GM12878 (cell line): ENCODE measurements around the gene ETV6. TPM values are rescaled to one million over a fixed set of nuclear protein-coding genes. Genes with fewer than 3 reads are reported as not detected.

Experiments used
- ATAC-seq: fragments of 200-7000 bp; cut with Tn5 transposase; 3 replicates; pipeline ENCODE4 v1.9.1; 2020; ENCODE audit warnings: mild to moderate bottlenecking, moderate library complexity
- BruUV-seq: library from RNA; stranded (reverse); fragments of 400-500 nt; replicated peaks from 2 replicates; lab custom pipeline; 2021; lab: Mats Ljungman, UMichigan
- CTCF ChIA-PET: fragments of 300-600 bp; sonication (Branson Sonifier 250); formaldehyde crosslinking; extraction: SDS; loops from one replicate; lab custom pipeline; 2021; ENCODE audit warnings: inconsistent platforms; lab: Yijun Ruan, JAX
- POLR2A ChIA-PET: fragments of 350-600 bp; formaldehyde crosslinking; extraction: SDS; loops from one replicate; lab custom pipeline; 2021; ENCODE audit warnings: inconsistent platforms; lab: Charles Lee
- RAD21 ChIA-PET: fragments of 300-600 bp; sonication (Branson Sonifier 250); formaldehyde crosslinking; loops from one replicate; lab custom pipeline; 2023; ENCODE audit warnings: antibody characterized with exemption; ENCODE audit not compliant: unreplicated experiment; lab: Charles Lee
- SMC1A ChIA-PET: fragments of 300-600 bp; sonication (Branson Sonifier 250); formaldehyde crosslinking; loops from one replicate; lab custom pipeline; 2023; ENCODE audit not compliant: unreplicated experiment, uncharacterized antibody; lab: Charles Lee
- DNase-seq: peaks from one replicate; pipeline ENCODE4 v3.0.0-alpha.2; 2011; ENCODE audit warnings: low read depth, low spot score
- FAIRE-seq: peaks from 3 replicates; lab custom pipeline; 2011; peaks lifted over from hg19 to GRCh38; lab: Jason Lieb, UNC
- H2AFZ ChIP-seq: 2 replicates; pipeline ENCODE4 v1.6.0; 2011; ENCODE audit warnings: low read depth, low read length, control low read depth; ENCODE audit not compliant: control insufficient read depth
- H3K27ac ChIP-seq: 2 replicates; pipeline ENCODE4 v1.5.1; 2011; ENCODE audit warnings: control low read depth; ENCODE audit not compliant: control insufficient read depth, insufficient read depth
- H3K27me3 ChIP-seq, 2 experiments: replicated peaks in 1 of 2; 2 replicates each; pipeline versions ENCODE4 v1.6.0 to v1.6.1; 2011; ENCODE audit warnings: low read length in 1 of 2; ENCODE audit not compliant: control insufficient read depth in 2 of 2, insufficient read depth in 2 of 2
- H3K36me3 ChIP-seq, 2 experiments: 2 replicates each; pipeline ENCODE4 v1.5.1; 2011; ENCODE audit warnings: low read length in 1 of 2; ENCODE audit not compliant: control insufficient read depth in 2 of 2, insufficient read depth in 2 of 2
- H3K4me1 ChIP-seq: 2 replicates; pipeline ENCODE4 v1.6.1; 2011; ENCODE audit warnings: mild to moderate bottlenecking, low read length, moderate library complexity, mixed read lengths; ENCODE audit not compliant: control insufficient read depth, insufficient read depth
- H3K4me2 ChIP-seq: 2 replicates; pipeline ENCODE4 v1.6.0; 2011; ENCODE audit warnings: control low read depth; ENCODE audit not compliant: control insufficient read depth, insufficient read depth
- H3K4me3 ChIP-seq: fragments of 200-600 bp; sonication (generic); 2 replicates; pipeline ENCODE4 v1.5.1; 2016
- H3K79me2 ChIP-seq: 2 replicates; pipeline ENCODE4 v1.6.0; 2011; ENCODE audit warnings: low read length; ENCODE audit not compliant: control insufficient read depth, insufficient read depth
- H3K9ac ChIP-seq: 2 replicates; pipeline ENCODE4 v1.8.0; 2011; ENCODE audit warnings: low read length, control low read depth, mixed read lengths; ENCODE audit not compliant: control insufficient read depth, insufficient read depth
- H3K9me3 ChIP-seq: replicated peaks from 3 replicates; pipeline ENCODE4 v1.5.1; 2011; ENCODE audit warnings: mild to moderate bottlenecking, low read length; ENCODE audit not compliant: control insufficient read depth, insufficient read depth
- H4K20me1 ChIP-seq: 2 replicates; pipeline ENCODE4 v1.6.0; 2011; ENCODE audit not compliant: control insufficient read depth, insufficient read depth
- ATF7 ChIP-seq: fragments of 450-650 bp; IDR thresholded peaks from 2 replicates; pipeline ENCODE4 v1.6.1; 2016; ENCODE audit warnings: low read depth, mild to moderate bottlenecking
- CREB1 ChIP-seq: IDR thresholded peaks from 2 replicates; pipeline ENCODE4 v1.6.1; 2012; ENCODE audit warnings: low read depth, mild to moderate bottlenecking, inconsistent platforms
- CREM ChIP-seq: IDR thresholded peaks from 2 replicates; pipeline ENCODE4 v1.6.1; 2014; ENCODE audit warnings: antibody characterized with exemption, low read depth
- DPF2 ChIP-seq: fragments of 450-650 bp; IDR thresholded peaks from 2 replicates; pipeline ENCODE4 v1.6.1; 2017; ENCODE audit warnings: mild to moderate bottlenecking
- E2F8 ChIP-seq: fragments of 450-650 bp; IDR thresholded peaks from 2 replicates; pipeline ENCODE4 v1.6.1; 2018; ENCODE audit warnings: mild to moderate bottlenecking, low read depth, moderate library complexity; ENCODE audit not compliant: partially characterized antibody
- ETV6 ChIP-seq, 2 experiments: fragments of 450-650 bp in 1 of 2; IDR thresholded peaks in 1 of 2; conservative IDR thresholded peaks in 1 of 2; 2 replicates each; pipeline ENCODE4 v1.6.1; 2014; ENCODE audit warnings: antibody characterized with exemption in 1 of 2, borderline replicate concordance in 1 of 2, low read depth in 1 of 2, mild to moderate bottlenecking in 1 of 2, moderate library complexity in 1 of 2
- HDGF ChIP-seq: fragments of 450-650 bp; IDR thresholded peaks from 2 replicates; pipeline ENCODE4 v1.6.1; 2016; ENCODE audit warnings: antibody characterized with exemption
- MAX ChIP-seq: IDR thresholded peaks from 2 replicates; pipeline ENCODE4 v1.6.1; 2012; ENCODE audit warnings: low read depth, low read length, improper control_type of control experiment
- MEF2A ChIP-seq: IDR thresholded peaks from 2 replicates; pipeline ENCODE4 v1.6.1; 2011; ENCODE audit warnings: low read depth, mild to moderate bottlenecking, low read length, moderate library complexity; ENCODE audit not compliant: insufficient read depth
- MTA2 ChIP-seq: fragments of 450-650 bp; IDR thresholded peaks from 2 replicates; pipeline ENCODE4 v1.6.1; 2016; ENCODE audit warnings: low read depth, mild to moderate bottlenecking, moderate library complexity
- MXI1 ChIP-seq: fragments of 150-350 bp; IDR thresholded peaks from 2 replicates; pipeline ENCODE4 v1.6.1; 2011; ENCODE audit warnings: low read depth, mild to moderate bottlenecking, inconsistent platforms, low read length, improper control_type of control experiment
- PML ChIP-seq: IDR thresholded peaks from 2 replicates; pipeline ENCODE4 v1.6.1; 2012; ENCODE audit warnings: low read length, inconsistent platforms
- POLR2AphosphoS5 ChIP-seq: IDR thresholded peaks from 2 replicates; pipeline ENCODE4 v1.6.1; 2011; ENCODE audit warnings: mild to moderate bottlenecking, low read length, inconsistent platforms
- RAD51 ChIP-seq: fragments of 450-650 bp; IDR thresholded peaks from 2 replicates; pipeline ENCODE4 v1.6.1; 2016; ENCODE audit warnings: moderate library complexity, mild to moderate bottlenecking, inconsistent platforms
- SIN3A ChIP-seq: IDR thresholded peaks from 2 replicates; pipeline ENCODE4 v1.6.1; 2012; ENCODE audit warnings: low read depth, low read length, improper control_type of control experiment
- SP1 ChIP-seq: IDR thresholded peaks from one replicate; pipeline ENCODE4 v1.6.1; 2011; ENCODE audit warnings: low read depth, low read length
- TBL1XR1 ChIP-seq: IDR thresholded peaks from 2 replicates; pipeline ENCODE4 v1.6.1; 2012; ENCODE audit warnings: low read depth, low read length, improper control_type of control experiment
- ZBED1 ChIP-seq: IDR thresholded peaks from 2 replicates; pipeline ENCODE4 v1.6.1; 2016; ENCODE audit warnings: borderline replicate concordance
- ZBTB33 ChIP-seq: fragments of 450-650 bp; IDR thresholded peaks from 2 replicates; pipeline ENCODE4 v1.6.1; 2017; ENCODE audit warnings: mild to moderate bottlenecking
- ZNF217 ChIP-seq: fragments of 450-650 bp; IDR thresholded peaks from 2 replicates; pipeline ENCODE4 v1.6.1; 2017; ENCODE audit warnings: antibody characterized with exemption, mild to moderate bottlenecking
- ZNF622 ChIP-seq: fragments of 450-650 bp; IDR thresholded peaks from 2 replicates; pipeline ENCODE4 v1.6.1; 2017; ENCODE audit warnings: mild to moderate bottlenecking, inconsistent platforms
- WGBS: methylation state at CpG from one replicate; pipeline ENCODE4 v1.1.6; 2016; ENCODE audit warnings: low lambda C conversion rate; ENCODE audit not compliant: insufficient replicate concordance, insufficient coverage; ENCODE audit errors: missing lambda C conversion rate; 5-methylcytosine and 5-hydroxymethylcytosine counted together
- in situ Hi-C: fragments of 300-500 bp; cut with MboI; formaldehyde crosslinking; loops from 9 replicates; pipeline ENCODE4 v1.14.3; 2018; ENCODE audit warnings: mixed read lengths
- intact Hi-C: fragments of 100-400 bp; cut with micrococcal nuclease; formaldehyde crosslinking; loops from one replicate; pipeline ENCODE4 v1.14.2; 2022; ENCODE audit not compliant: unreplicated experiment
- polyA plus RNA-seq, 11 experiments: library from polyadenylated mRNA; depleted of rRNA in 4 of 11; unstranded in 6 of 11; stranded (reverse) in 5 of 11; fragments of >200 nt; fragmentation: Nextera tagmentation in 4 of 11; fragmentation: Illumina TruSeq in 1 of 11; extraction: Ambion mirVana in 4 of 11; extraction: Trizol in 1 of 11; gene quantifications; 1 replicate in 1 of 11; 2 replicates in 10 of 11; pipeline versions ENCODE4 v1.2.1 to v1.2.3, GENCODE V29; 2011 to 2016; ENCODE audit warnings: inconsistent platforms in 2 of 11, missing spikeins in 2 of 11, low read depth in 1 of 11
- total RNA-seq, 4 experiments: library from RNA; depleted of rRNA in 3 of 4; stranded (reverse); fragments of >200 nt in 3 of 4; fragmentation: Illumina TruSeq in 1 of 4; extraction: Trizol in 1 of 4; gene quantifications; 2 replicates each; pipeline versions ENCODE4 v1.2.1 to v1.2.3, GENCODE V29; 2013 to 2021

Gene ETV6
- total and polyA plus RNA-seq, 10 of the 15 experiments (the other 5 are each of a cell fraction or from before 2014, with no cell fraction given): 6.6 to 74.8 (median 24.6) TPM

GRCh38 chr12:11727133-11727664 is 77.7 kb downstream of the ETV6 start:
- Histone ChIP-seq H3K4me2 (peak overlapping the region; percentile 63), H3K9ac (peak overlapping the region; percentile 31), H3K4me3 (peak overlapping the region; percentile 23; the same call in 1 of the 2 replicates), H3K4me1 (peaks cover 93% of the 10 kb centered on the region), H3K27me3 (no peaks in the 10 kb centered on the region), H3K79me2 (peaks cover 96% of the 10 kb centered on the region), H3K27ac (peak overlapping the region; percentile 89), H3K9me3 (peaks cover 2% of the 10 kb centered on the region; the same call in 2 of the 3 replicates), H4K20me1 (no peaks in the 10 kb centered on the region), H2AFZ (no peak overlapping the region), H3K36me3 (peaks cover 10 to 14% of the 10 kb centered on the region in 2 experiments)
- RAD21 ChIA-PET: interaction anchor here (0.8 to 19.9 kb wide), 19 partner anchors 8 to 282 kb away, joined by 3 to 497 read pairs (median 9); partner anchors contain the start of gene ETV6
- POLR2A ChIA-PET: interaction anchor here (0.7 to 4.4 kb wide), 18 partner anchors 9 to 305 kb away, joined by 3 to 30 read pairs (median 4); no protein-coding TSS in a partner anchor
- CTCF ChIA-PET: interaction anchor here (0.6 to 2.2 kb wide), 16 partner anchors 10 to 306 kb away, joined by 3 to 15 read pairs (median 4); no protein-coding TSS in a partner anchor
- intact Hi-C loops: no loop called here
- WGBS: 71% methylated on average over 12 of the region's 12 CpGs
- in situ Hi-C loops: loop anchor here (5.0 kb wide), 1 partner anchor 75 kb away; no protein-coding TSS in a partner anchor
- ATAC-seq (peak; percentile 20), FAIRE-seq (no peak), DNase-seq (peak; percentile 87)
- SMC1A ChIA-PET: interaction anchor here (0.7 to 21.5 kb wide), 23 partner anchors 9 to 312 kb away, joined by 3 to 433 read pairs (median 6); no protein-coding TSS in a partner anchor
- no TSS peak for BruUV-seq
- TF ChIP-seq ETV6 (conservative IDR thresholded peaks at IDR 0.05 in 1 of 2, IDR thresholded peaks at IDR 0.05 in 1 of 2; ENCODE audit: borderline replicate concordance in 1 of 2, low read depth in 1 of 2): peak in 1 of 2 experiments; percentile 68; a peak in 2 of 4 replicates
- peak; percentile 24 for TF ChIP-seq SP1
- peak; percentile 88 for TF ChIP-seq MEF2A
- peak; percentile 66; the same call in 1 of the 2 replicates for TF ChIP-seq MXI1
- peak; percentile 30; the same call in 1 of the 2 replicates for TF ChIP-seq HDGF
- TF ChIP-seq TBL1XR1: 0 out of 2 replicates have a peak, but pooled peaks have one; percentile 32
- peak; percentile 42; the same call in 1 of the 2 replicates for TF ChIP-seq MAX
- no peak for TF ChIP-seq ZNF622
- TF ChIP-seq DPF2: peak; percentile 90
- no peak for TF ChIP-seq SIN3A
- peak; percentile 96 for TF ChIP-seq MTA2
- no peak for TF ChIP-seq PML
- peak; percentile 70 for TF ChIP-seq CREM
- peak; percentile 57; the same call in 1 of the 2 replicates for TF ChIP-seq ZBED1
- no peak; the same call in 1 of the 2 replicates for TF ChIP-seq ZNF217
- TF ChIP-seq POLR2AphosphoS5: peak; percentile 51; the same call in 1 of the 2 replicates
- TF ChIP-seq RAD51: peak; percentile 60; the same call in 1 of the 2 replicates
- TF ChIP-seq ATF7: peak; percentile 90
- TF ChIP-seq E2F8: peak; percentile 49
- TF ChIP-seq ZBTB33: no peak
- TF ChIP-seq CREB1: peak; percentile 81
